GM18498 (cell line): ENCODE results near the gene CEMIP2.
"Not testable (repeated sequence)": the region's sequence is repeated elsewhere in the genome, so short reads cannot be mapped to it uniquely, and the experiment has no call there.

ENCODE experiments used
- ATAC-seq: cut with Tn5 transposase; IDR thresholded peaks from one replicate; pipeline ENCODE4 v1.9.1; 2021; ENCODE audit warnings: mild to moderate bottlenecking, moderate library complexity; ENCODE audit not compliant: unreplicated experiment

The CEMIP2 gene

DNA sequence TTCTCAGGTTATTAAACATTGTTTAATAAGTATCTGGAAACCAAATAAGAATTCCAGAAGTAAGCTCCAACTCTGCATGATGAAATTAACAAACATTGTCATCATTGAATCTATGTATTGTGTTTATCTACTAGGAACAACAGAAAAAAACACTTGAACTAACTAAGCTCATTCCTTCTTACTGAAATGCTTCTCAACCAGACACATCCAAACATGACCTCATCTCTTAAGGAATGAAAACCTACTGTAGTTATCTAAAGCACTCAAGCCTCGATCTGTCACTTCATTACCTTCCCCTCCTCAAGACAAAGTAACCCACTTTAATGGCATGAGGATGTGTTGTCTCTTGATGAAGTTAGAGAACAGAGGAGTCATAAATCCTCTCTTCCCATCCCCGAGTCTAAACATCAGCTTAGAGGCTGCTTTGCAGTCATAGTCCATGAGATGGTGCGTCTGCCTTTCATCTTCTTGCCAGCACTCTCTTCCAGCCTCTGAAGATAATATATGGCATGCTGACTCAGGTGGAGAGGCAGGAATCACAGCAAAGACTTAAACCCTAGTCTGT, 86.5 kb downstream of the CEMIP2 start:
- no peak for ATAC-seq

DNA sequence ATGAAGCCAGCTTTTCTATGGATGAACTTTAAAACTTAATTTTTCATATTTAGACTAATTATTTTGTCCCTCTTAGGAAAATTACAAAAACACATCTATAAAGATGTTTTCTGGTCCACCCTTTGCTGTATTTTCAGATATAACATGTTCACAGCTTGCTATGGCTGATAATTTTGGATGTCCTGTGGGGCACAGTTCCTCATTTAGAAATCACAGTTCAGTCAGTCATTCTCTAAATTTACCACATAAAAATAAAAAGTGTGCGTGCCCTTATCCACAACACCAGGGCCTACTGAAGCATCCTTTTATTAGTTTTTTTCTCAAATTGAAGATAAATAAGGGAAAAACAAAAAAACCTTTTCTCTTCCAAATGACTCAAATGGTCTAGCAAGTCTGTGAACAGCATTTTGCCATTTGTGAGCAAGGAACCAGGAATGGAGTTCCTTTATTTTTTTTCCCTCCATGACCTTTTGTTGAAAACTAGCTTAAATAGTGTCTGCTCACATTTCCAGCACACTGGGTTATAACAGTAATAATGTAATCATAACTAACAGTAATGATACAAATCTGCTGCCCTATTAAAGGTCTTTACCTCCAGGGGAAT, 87.1 kb downstream of the CEMIP2 start:
- peak; percentile 47 for ATAC-seq

DNA sequence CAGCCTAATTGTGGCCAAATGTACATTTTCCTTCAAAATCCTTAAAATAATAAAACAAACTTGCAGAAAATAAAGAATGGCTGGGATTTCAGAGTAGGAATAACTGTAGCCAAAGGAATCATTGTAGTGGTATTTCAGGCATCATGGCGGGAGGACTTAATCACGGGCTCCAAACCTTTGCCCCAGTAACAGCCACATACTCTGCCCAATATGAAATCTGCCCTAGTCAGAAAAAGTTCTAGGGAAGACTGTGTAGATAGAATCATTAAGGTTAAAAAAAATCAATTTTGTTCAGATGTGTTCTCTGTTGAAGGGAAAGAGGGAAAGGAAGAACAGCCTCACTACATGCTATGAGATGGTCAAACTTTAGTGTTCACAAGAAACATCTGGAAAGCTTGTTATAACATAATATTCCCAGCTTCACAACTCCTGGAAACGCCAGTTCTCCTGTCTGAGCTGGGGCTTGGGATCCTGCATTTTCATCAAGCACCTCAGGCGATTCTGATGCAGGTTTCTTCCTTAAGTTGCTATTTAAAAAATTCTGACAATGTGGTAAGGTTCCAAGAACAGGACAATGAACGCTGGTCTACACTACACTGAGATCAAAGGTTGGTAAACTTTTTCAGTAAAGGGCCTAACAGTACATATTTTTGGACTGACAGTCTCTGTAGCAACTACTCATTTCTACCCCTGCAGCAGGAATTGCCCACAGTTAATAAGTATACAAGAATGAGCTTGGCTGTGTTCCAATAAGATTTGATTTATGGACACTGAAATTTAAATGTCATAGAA, 87.9 kb downstream of the CEMIP2 start:
- ATAC-seq: no peak

GRCh38 chr9:71678999-71679398, 89.3 kb downstream of the CEMIP2 start:
- ATAC-seq: no peak

DNA sequence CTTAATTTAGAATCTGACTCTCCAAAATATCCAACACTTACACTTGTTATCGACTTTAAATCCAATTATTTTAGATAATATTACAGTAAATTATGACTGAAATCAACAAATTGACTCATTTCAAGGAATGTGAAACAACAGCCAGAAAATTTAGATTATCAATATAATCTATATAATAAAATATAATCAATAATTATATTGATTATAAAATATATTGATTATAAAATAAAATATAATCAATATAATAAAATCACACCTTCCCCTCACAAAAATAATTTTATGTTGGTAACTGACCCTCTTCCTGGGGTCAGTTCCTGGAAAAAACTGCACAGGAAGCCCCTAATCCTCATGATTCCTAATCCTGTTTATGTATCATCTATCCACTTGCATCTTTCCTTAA, 91.1 kb downstream of the CEMIP2 start:
- ATAC-seq: no peak

DNA sequence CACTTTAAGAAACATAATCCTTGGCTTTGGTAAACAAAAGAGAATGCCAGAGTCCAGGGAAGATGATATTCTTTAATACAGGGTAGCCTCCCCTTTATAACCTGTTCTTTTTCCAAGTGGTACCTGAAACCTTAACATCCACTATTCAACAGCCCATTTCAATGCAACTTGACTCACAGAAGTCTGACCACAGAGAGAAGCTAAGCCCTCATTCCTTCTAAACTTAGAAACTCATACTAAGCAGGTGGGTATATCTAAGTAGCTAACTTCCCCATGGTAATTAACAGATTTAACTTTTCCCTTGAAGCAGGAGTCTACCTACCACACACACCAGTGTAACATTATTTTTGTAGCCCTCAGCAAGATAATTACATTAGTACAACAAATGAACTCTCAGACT, 91.9 kb downstream of the CEMIP2 start:
- peak; percentile 59 for ATAC-seq

DNA sequence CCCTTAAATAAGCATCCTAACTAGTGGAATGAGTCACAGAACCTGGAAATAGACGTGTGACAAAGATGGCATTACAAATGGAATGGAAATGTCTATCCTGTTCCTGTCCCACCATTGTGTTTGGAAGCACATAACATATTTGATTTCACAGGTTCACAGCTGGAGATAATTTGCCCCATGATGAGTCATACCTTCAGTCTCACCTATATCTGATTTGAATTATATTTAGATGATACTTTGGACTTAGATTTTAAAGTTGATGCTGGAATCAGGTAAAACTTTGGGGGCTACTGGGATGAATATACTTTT, 92.5 kb downstream of the CEMIP2 start:
- ATAC-seq: no peak

- no peak for ATAC-seq
Measured at GRCh38 chr9:71675105-71675856, 93.0 kb downstream of the CEMIP2 start.

- no peak for ATAC-seq
Measured at GRCh38 chr9:71672573-71672972, 95.7 kb downstream of the CEMIP2 start.

DNA sequence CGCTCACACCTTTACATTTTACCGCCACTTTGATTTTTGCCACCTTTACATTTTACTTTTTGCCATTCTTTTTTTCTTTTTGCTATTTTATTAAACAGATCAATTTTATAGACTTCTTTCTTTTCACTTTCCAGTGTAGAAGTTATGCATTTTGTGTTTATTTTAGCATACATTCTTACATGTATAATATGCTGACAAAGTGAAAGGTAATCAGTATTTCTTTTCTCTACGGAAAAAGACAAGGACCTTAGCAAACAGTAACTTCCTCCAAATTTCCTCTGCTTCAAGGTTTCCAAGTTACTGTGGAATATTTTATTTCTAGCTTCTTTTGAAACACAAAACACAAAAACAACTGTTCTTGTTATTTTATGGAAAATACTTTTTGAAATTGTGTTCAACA, 97.0 kb downstream of the CEMIP2 start:
- ATAC-seq: no peak

GRCh38 chr9:71670121-71670520, 98.2 kb downstream of the CEMIP2 start:
- peak; percentile 69 for ATAC-seq

DNA sequence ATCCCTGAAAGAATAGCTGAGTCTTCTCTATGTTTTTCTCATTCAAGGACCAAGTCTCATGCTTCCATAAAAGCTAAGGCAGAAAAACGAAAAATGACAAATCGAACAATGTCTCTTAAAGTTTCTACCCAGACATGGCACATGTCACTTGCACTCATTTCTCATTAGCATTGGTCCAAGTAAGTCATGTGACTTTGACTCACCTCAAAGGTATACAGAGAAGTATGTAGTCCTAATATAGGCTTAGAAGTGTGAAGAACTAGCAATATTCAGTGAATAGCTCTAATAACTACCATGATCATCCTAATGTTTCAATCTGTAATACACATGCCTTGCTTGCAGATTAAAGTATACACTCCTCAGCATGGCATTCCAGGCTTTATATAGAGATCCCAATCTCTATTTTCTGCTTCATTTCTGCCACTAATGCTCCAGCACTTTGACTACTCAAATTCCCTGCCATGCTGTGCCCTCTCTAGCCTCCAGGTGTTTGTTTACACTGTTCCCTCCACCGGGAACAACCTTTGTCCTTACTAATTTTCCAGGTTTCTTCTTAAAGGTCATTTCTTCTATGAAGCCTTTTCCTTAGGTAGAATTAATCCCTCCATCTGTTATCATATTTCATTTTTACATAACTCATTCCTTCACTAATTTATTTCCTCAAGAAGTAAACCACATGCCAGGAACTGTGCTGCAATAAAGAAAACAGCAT, 98.9 kb downstream of the CEMIP2 start:
- ATAC-seq: no peak

GRCh38 chr9:71668717-71669116, 99.6 kb downstream of the CEMIP2 start:
- ATAC-seq: no peak

DNA sequence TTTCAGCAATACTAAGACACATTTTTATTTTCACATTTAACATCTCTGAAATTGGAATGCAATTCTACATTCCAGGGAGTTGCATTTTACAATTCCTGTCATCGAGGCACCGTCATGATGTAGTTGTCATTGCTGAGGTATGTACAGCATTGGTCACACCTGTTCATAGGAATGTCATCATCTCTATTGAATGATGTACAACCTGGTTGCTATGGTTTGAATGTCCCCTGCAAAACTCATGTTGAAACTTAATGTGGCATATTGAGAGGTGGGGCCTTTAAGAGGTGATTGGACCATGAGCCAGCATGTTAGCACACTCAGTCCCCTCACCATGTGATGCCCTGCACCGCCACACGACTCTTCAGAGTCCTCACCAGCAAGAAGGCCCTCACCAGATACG, 103.1 kb downstream of the CEMIP2 start:
- no peak for ATAC-seq

DNA sequence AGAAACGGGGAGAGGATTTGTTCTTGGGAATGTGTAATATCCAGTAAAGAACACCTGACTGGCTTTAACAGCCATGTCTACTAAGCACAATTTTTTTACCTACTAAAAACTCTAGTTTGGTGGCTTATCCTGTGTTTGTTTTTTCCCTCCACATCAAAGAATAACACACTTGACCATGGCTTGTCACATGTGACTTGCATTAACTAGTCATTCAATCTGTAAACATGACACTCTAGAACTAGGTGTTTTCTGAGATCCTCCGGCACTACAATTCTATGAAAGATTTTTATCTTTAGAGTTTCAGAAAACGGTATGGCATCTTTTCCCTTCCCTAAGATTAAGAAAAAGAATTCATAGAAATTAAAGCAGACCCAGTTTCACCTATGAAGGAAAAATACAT, 103.7 kb downstream of the CEMIP2 start:
- no peak for ATAC-seq

DNA sequence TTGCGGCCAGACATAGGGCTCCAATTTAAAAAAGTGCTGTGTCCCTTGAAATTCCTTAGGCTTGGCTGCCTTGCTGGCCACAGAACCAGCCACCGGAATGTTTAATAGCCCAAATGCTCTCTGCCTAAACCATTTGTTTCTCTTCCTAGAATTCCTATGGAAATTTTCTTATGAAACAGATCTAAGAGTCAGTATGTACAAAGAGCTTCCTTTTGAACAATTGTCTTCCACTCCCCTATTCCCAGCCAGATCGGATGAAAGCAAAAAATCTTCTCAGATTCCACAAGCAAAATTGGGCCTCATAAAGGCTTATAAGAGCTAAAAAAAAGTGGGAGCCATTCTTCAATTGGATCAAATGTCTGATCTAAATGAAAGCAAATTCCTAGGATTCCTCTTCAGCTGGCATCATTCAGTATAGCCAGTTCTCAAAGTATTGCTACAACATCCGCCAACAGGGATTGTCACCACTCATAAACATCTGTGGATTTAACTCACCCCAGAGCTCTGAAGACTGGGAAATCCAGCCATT, 104.3 kb downstream of the CEMIP2 start:
- ATAC-seq: no peak

DNA sequence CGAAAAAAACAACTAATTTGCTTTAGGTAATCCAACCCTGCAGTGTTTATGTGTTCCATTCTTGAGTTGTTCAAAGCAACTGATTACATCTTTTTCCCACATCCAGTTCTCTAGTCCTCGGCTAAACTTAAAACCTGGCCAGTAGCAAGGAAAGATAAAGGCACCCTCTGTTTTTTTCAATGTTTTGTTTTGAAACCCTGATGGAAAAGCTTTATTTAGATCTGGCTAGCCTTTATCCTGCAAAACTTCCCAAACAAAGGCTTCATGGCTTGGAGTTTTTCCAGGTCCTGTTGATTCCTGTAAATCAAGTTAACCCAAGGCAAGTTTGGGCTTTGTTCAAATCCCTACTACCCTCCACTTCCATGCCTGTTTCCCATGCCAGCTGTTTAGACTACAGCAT, 105.1 kb downstream of the CEMIP2 start:
- no peak for ATAC-seq

- ATAC-seq: no peak
Measured at GRCh38 chr9:71662082-71662481, 106.2 kb downstream of the CEMIP2 start.

DNA sequence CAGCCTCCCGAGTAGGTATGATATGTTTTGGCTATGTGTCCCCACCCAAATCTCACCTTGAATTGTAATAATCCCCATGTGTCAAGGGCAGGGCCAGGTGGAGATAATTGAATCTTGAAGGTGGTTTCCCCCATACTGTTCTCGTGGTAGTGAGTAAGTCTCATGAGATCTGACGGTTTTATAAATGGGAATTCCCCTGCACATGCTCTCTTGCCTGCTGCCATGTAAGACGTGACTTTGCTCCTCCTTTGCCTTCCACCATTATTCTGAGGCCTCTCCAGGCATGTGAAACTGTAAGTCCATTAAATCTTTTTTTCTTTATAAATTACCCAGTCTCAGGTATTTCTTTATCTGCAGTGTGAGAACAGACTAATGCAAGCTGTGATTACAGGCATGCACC, 111.0 kb downstream of the CEMIP2 start:
- not testable (repeated sequence) for ATAC-seq

GRCh38 chr9:71656496-71656895, 111.8 kb downstream of the CEMIP2 start:
- no peak for ATAC-seq

- ATAC-seq: no peak
Measured at GRCh38 chr9:71655778-71656177, 112.5 kb downstream of the CEMIP2 start.
